ENCODE measurements around the gene OTUD7B. TPM values are rescaled to one million over a fixed set of nuclear protein-coding genes. Genes with fewer than 3 reads are reported as not detected.

The OTUD7B gene
- 21.5 and 22.0 TPM in 2 replicates for total RNA-seq (2021; fragmentation: NEBNext Ultra II Directional; extraction: Animal tissue kit (Norgen Biotek cat#: 25700))
- polyA plus RNA-seq (2011; rRNA removed) = 4.2 and 4.4 TPM in 2 replicates
- 5.8 TPM for polyA plus RNA-seq (2011; cell fraction: cytosol; rRNA removed)
- polyA plus RNA-seq (2011; cell fraction: nucleus; rRNA removed) = 6.2 TPM
- polyA plus RNA-seq (2012, experiment 1 of 2) = 9.0 to 10.9 TPM (median 10.2 TPM) in 4 replicates
- 1.4 TPM for polyA plus RNA-seq (2012, experiment 2 of 2)
- 5.6 TPM for polyA plus RNA-seq (2013, experiment 1 of 2)
- 5.4 TPM for polyA plus RNA-seq (2013, experiment 2 of 2)
- polyA minus RNA-seq (2011; rRNA and poly(A)+ RNA removed) = 20.9 and 21.2 TPM in 2 replicates
- polyA minus RNA-seq (2011; cell fraction: cytosol; rRNA and poly(A)+ RNA removed) = 7.6 TPM
- polyA minus RNA-seq (2011; cell fraction: nucleus; rRNA and poly(A)+ RNA removed) = 9.3 TPM
- long read RNA-seq, experiment 1, partial matches to known transcripts = 2 of 8 reads
- long read RNA-seq, experiment 1, other reads (novel, unspliced or antisense) = 6 of 8 reads
- long read RNA-seq, experiment 2, partial matches to known transcripts = 0 of 1 reads
- long read RNA-seq, experiment 2, other reads (novel, unspliced or antisense) = 1 of 1 reads

DNA sequence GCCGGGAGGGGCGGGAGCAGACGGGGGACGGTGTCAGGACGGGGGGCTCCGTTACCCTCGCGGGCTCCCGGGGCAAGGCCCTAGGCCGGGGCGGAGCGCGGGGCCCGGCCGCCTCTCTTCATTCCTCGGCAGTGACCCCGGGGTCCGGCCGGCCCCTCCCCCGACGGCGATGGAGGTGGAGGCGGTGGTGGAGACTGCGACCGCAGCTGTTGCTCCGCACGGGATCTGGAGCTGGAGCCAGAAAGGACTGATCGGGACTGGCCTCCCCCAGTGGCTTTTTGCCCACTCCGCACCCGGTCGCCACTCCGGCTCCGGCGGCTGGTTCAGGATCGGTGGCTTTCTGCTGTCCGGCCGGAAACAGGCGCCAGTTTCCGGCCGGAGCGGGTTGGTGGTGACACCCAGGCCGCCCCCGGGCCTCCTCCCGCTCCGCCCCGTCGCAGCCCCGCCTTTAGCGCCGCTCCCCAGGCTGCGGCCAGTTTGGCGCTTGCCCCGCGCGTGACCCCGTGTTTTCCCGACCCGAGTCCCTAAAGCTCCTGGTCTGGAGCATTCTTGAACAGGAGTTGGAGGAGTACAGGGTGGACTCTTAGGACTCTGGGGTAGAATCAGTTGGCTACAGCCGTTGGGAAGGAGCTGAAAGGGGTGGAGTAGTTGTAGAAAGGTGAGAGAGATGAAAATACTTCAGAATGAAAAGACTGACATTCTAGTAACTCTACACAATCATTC, at the start of gene OTUD7B:
Gene OTUD7B (minus strand): TSS at position 334 of the 723 bp plus-strand sequence. CDS start 33,216 bp downstream, outside the sequence.
- no peak within 1 kb of the TSS for H2BK15ac ChIP-seq (ENCODE audit: low read length)
- no peak within 1 kb of the TSS; the same call in 1 of the 2 replicates for H2BK12ac ChIP-seq (ENCODE audit: low read depth, low read length)
- H3K18ac ChIP-seq (ENCODE audit: extremely low read depth, low read length) = peak within 1 kb of the TSS; percentile 51
- peak within 1 kb of the TSS; percentile 93 to 98 (median 94) for H3K4me3 ChIP-seq (ENCODE audit: extremely low read depth in 1 of 4, insufficient read depth in 2 of 4, low read depth in 3 of 4, low read length in 4 of 4)
- H3K14ac ChIP-seq (ENCODE audit: insufficient read length) = no peak within 1 kb of the TSS
- H3K9ac ChIP-seq (replicated peaks in 1 of 4; ENCODE audit: extremely low read depth in 1 of 4, low read depth in 3 of 4, low read length in 3 of 4) = peak within 1 kb of the TSS; percentile 66 to 94 (median 77)
- peak within 1 kb of the TSS; percentile 85 for H2BK5ac ChIP-seq (ENCODE audit: low read depth, low read length)
- no peak within 1 kb of the TSS for H2AK5ac ChIP-seq (ENCODE audit: low read depth, low read length)
- peak within 1 kb of the TSS; percentile 82 to 83 for H3K4me2 ChIP-seq (ENCODE audit: insufficient read depth in 1 of 2, low read depth in 2 of 2, low read length in 2 of 2)
- peak within 1 kb of the TSS; percentile 89 for H4K5ac ChIP-seq (ENCODE audit: insufficient read length, low read depth, low read length)
- ChIA-PET CTCF (ENCODE audit: partially characterized antibody) (interaction anchor here (0.6 to 1.8 kb wide), 9 partner anchors 8 to 267 kb away, joined by 3 to 8 read pairs (median 3); a partner anchor contains a TSS), POLR2A (ENCODE audit: partially characterized antibody) (interaction anchor here (0.6 to 4.4 kb wide), 14 partner anchors 9 to 223 kb away, joined by 3 to 41 read pairs (median 7); partner anchors contain the start of genes PLEKHO1, SF3B4 and VPS45)
- H2AFZ ChIP-seq (ENCODE audit: low read length) = peak within 1 kb of the TSS; percentile 92
- no peak within 1 kb of the TSS for H2BK20ac ChIP-seq (ENCODE audit: low read length)
- H3K56ac ChIP-seq (replicated peaks; ENCODE audit: insufficient read length, low read depth, low read length) = peak within 1 kb of the TSS; percentile 67
- peaks cover 5 to 40% of the 10 kb centered on the region in 2 experiments; a peak in 3 of 4 replicates for H3K79me2 ChIP-seq (ENCODE audit: control insufficient read depth in 1 of 2, insufficient read depth in 2 of 2, low read length in 2 of 2)
- H4K20me1 ChIP-seq (replicated peaks in 1 of 2; ENCODE audit: control insufficient read depth in 1 of 2, insufficient read depth in 2 of 2, low read length in 2 of 2) = peaks cover 0 to 4% of the 10 kb centered on the region in 2 experiments
- peak; percentile 54 to 88 for DNase-seq (ENCODE audit: low read depth in 1 of 2, low spot score in 2 of 2)
- H3K27me3 ChIP-seq (replicated peaks in 1 of 4; ENCODE audit: control insufficient read depth in 3 of 4, extremely low read depth in 1 of 4, insufficient read depth in 3 of 4, low read length in 3 of 4) = no peaks in the 10 kb centered on the region
- no peak for FAIRE-seq
- no peak within 1 kb of the TSS for H2BK120ac ChIP-seq (replicated peaks; ENCODE audit: low read depth, low read length)
- WGBS, 2 experiments (ENCODE audit: extremely low coverage in 1 of 2, insufficient coverage in 1 of 2, insufficient read length in 1 of 2, insufficient replicate concordance in 2 of 2, low coverage in 1 of 2, low lambda C conversion rate in 2 of 2, missing lambda C conversion rate in 1 of 2) = 2% methylated on average over 49 of the region's 59 CpGs; no CpG with 5 or more reads in 1 of the 2 experiments
- peaks cover 0 to 3% (median 0%) of the 10 kb centered on the region in 4 experiments; a peak in 1 of 8 replicates for H3K36me3 ChIP-seq (ENCODE audit: control insufficient read depth in 2 of 4, insufficient read depth in 4 of 4, low read length in 3 of 4)
- peak within 1 kb of the TSS; percentile 65 for H3K27ac ChIP-seq (ENCODE audit: low read depth, low read length)
- H3K23ac ChIP-seq (ENCODE audit: insufficient read length) = no peak within 1 kb of the TSS
- peak within 1 kb of the TSS; percentile 95 for H4K8ac ChIP-seq (ENCODE audit: extremely low read depth, insufficient read depth, low read length)
- peaks cover 0 to 8% (median under 1%) of the 10 kb centered on the region in 4 experiments; a peak in 2 of 7 replicates for H3K4me1 ChIP-seq (replicated peaks in 1 of 4; ENCODE audit: control insufficient read depth in 3 of 4, insufficient read depth in 4 of 4, low read length in 3 of 4)
- H4K91ac ChIP-seq (replicated peaks; ENCODE audit: insufficient read length, low read length) = peak within 1 kb of the TSS; percentile 16
- peaks cover 6% of the 10 kb centered on the region for H3K23me2 ChIP-seq (ENCODE audit: low read depth, low read length)
- no peaks in the 10 kb centered on the region; the same call in 1 of the 2 replicates for H3K79me1 ChIP-seq (ENCODE audit: low read depth, low read length)
- H3K4ac ChIP-seq (replicated peaks; ENCODE audit: insufficient read length, low read depth, low read length) = no peak within 1 kb of the TSS
- no peaks in the 10 kb centered on the region for H3K9me3 ChIP-seq (ENCODE audit: insufficient read depth in 2 of 2, low read depth in 1 of 2, low read length in 1 of 2)
- no peak; a peak in 1 of 4 replicates for TF ChIP-seq RAD21 (IDR thresholded peaks at IDR 0.05 in 1 of 2, conservative IDR thresholded peaks at IDR 0.05 in 1 of 2; ENCODE audit: low read depth in 2 of 2, low read length in 2 of 2)
- peak; percentile 54; the same call in 1 of the 2 replicates for TF ChIP-seq SRF (IDR thresholded peaks at IDR 0.05; ENCODE audit: low read depth, low read length)
- peak; percentile 99 for TF ChIP-seq GABPA (IDR thresholded peaks at IDR 0.05; ENCODE audit: borderline replicate concordance, insufficient read depth, low read length)
- TF ChIP-seq CREB1 (IDR thresholded peaks at IDR 0.05) = peak; percentile 43; the same call in 1 of the 2 replicates
- TF ChIP-seq TEAD4 (IDR thresholded peaks at IDR 0.05; ENCODE audit: low read depth, low read length) = no peak
- peak; percentile 95 for TF ChIP-seq EGR1 (IDR thresholded peaks at IDR 0.05; ENCODE audit: borderline replicate concordance, low read depth, low read length)
- TF ChIP-seq CBX5 (IDR thresholded peaks at IDR 0.05; ENCODE audit: low read depth, low read length) = no peak
- 0 out of 2 replicates have a peak, but pooled peaks have one; percentile 30 for TF ChIP-seq YY1 (IDR thresholded peaks at IDR 0.05; ENCODE audit: low read depth, low read length)
- TF ChIP-seq HDAC6 (IDR thresholded peaks at IDR 0.05; ENCODE audit: low read depth, low read length) = no peak

Measured in H1 (cell line).